Endothelial cell of umbilical vein (primary cell): ENCODE measurements around the gene STON2. TPM values are rescaled to one million over a fixed set of nuclear protein-coding genes. Genes with fewer than 3 reads are reported as not detected.

Source experiments
- BruUV-seq: library from RNA; stranded (reverse); fragments of 400-500 nt; replicated peaks from 2 replicates; lab custom pipeline; 2021; lab: Mats Ljungman, UMichigan
- CTCF ChIA-PET: fragments of 300-600, 350-600 bp; sonication (Branson Sonifier 250); formaldehyde crosslinking; loops from one replicate; lab custom pipeline; 2021; ENCODE audit warnings: antibody characterized with exemption, inconsistent platforms; lab: Charles Lee
- POLR2A ChIA-PET: fragments of 300-600, 350-600 bp; sonication (Branson Sonifier 250); formaldehyde crosslinking; loops from one replicate; lab custom pipeline; 2021; ENCODE audit warnings: antibody characterized with exemption, inconsistent platforms; lab: Charles Lee
- DNase-seq: peaks from one replicate; pipeline ENCODE4 v3.0.0-alpha.2; 2011; ENCODE audit warnings: low read depth, low spot score
- FAIRE-seq: peaks from 2 replicates; lab custom pipeline; 2011; peaks lifted over from hg19 to GRCh38; lab: Jason Lieb, UNC
- H2AFZ ChIP-seq: 2 replicates; pipeline ENCODE4 v1.6.0; 2012; ENCODE audit warnings: low read depth, low read length, control low read depth, inconsistent platforms
- H3K27ac ChIP-seq: 2 replicates; pipeline ENCODE4 v1.5.1; 2011; ENCODE audit warnings: low read depth, mild to moderate bottlenecking, control low read depth, low read length, moderate library complexity; ENCODE audit not compliant: insufficient read depth
- H3K27me3 ChIP-seq, 2 experiments: 2 replicates each; pipeline versions ENCODE4 v1.6.0 to v1.6.1; 2011; ENCODE audit warnings: low read length in 2 of 2, mixed read lengths in 1 of 2; ENCODE audit not compliant: control insufficient read depth in 2 of 2, insufficient read depth in 2 of 2
- H3K36me3 ChIP-seq, 2 experiments: 2 replicates in 1 of 2; 3 replicates in 1 of 2; pipeline ENCODE4 v1.5.1; 2011; ENCODE audit warnings: low read length in 2 of 2, mild to moderate bottlenecking in 1 of 2, moderate library complexity in 1 of 2; ENCODE audit not compliant: control insufficient read depth in 2 of 2, insufficient read depth in 2 of 2; ENCODE audit errors: extremely low read depth in 1 of 2
- H3K4me1 ChIP-seq: 3 replicates; pipeline ENCODE4 v1.5.1; 2011; ENCODE audit warnings: mild to moderate bottlenecking, low read length; ENCODE audit not compliant: control insufficient read depth, insufficient read depth; ENCODE audit errors: extremely low read depth
- H3K4me2 ChIP-seq: 2 replicates; pipeline ENCODE4 v1.6.1; 2011; ENCODE audit warnings: low read length, control low read depth, mixed read lengths; ENCODE audit not compliant: insufficient read depth
- H3K4me3 ChIP-seq, 3 experiments: fragments of 200-600 bp in 1 of 3; sonication (generic), shearing (Covaris generic) in 1 of 3; replicated peaks in 1 of 3; 2 replicates each; pipeline ENCODE4 v1.5.1; 2011 to 2016; ENCODE audit warnings: control low read depth in 3 of 3, low read length in 3 of 3, mild to moderate bottlenecking in 2 of 3, inconsistent platforms in 1 of 3, low read depth in 1 of 3, moderate library complexity in 1 of 3; ENCODE audit not compliant: insufficient read depth in 1 of 3
- H3K79me2 ChIP-seq: 2 replicates; pipeline ENCODE4 v1.6.0; 2012; ENCODE audit warnings: low read length, inconsistent platforms; ENCODE audit not compliant: control insufficient read depth, insufficient read depth
- H3K9ac ChIP-seq: replicated peaks from 2 replicates; pipeline ENCODE3; 2011; ENCODE audit warnings: low read length, control low read depth; ENCODE audit not compliant: insufficient read depth; ENCODE audit errors: extremely low read depth
- H3K9me1 ChIP-seq: replicated peaks from 3 replicates; pipeline ENCODE4 v1.6.0; 2011; ENCODE audit warnings: mild to moderate bottlenecking, low read length; ENCODE audit not compliant: control insufficient read depth, insufficient read depth; ENCODE audit errors: extremely low read depth
- H3K9me3 ChIP-seq: replicated peaks from 2 replicates; pipeline ENCODE4 v1.5.1; 2012; ENCODE audit warnings: low read length, inconsistent platforms; ENCODE audit not compliant: control insufficient read depth, insufficient read depth
- H4K20me1 ChIP-seq: replicated peaks from 2 replicates; pipeline ENCODE3; 2011; ENCODE audit warnings: mild to moderate bottlenecking, low read length; ENCODE audit not compliant: control insufficient read depth, insufficient read depth; ENCODE audit errors: extremely low read depth
- EZH2 ChIP-seq: IDR thresholded peaks from 2 replicates; pipeline ENCODE4 v1.6.1; 2012; ENCODE audit warnings: borderline replicate concordance, low read depth, mild to moderate bottlenecking, moderate library complexity, low read length, inconsistent platforms; ENCODE audit not compliant: severe bottlenecking
- FOS ChIP-seq: IDR thresholded peaks from 2 replicates; pipeline ENCODE4 v1.6.1; 2011; ENCODE audit warnings: mild to moderate bottlenecking, low read length, moderate library complexity, borderline replicate concordance; ENCODE audit not compliant: insufficient read depth
- GATA2 ChIP-seq: IDR thresholded peaks from 2 replicates; pipeline ENCODE4 v1.7.0; 2011; ENCODE audit warnings: low read depth, mild to moderate bottlenecking, moderate library complexity, mixed read lengths, low read length; ENCODE audit not compliant: insufficient read length, insufficient read depth
- JUN ChIP-seq: IDR thresholded peaks from 2 replicates; pipeline ENCODE4 v1.6.1; 2011; ENCODE audit warnings: borderline replicate concordance, low read depth; ENCODE audit not compliant: insufficient read length, insufficient read depth
- MAX ChIP-seq: IDR thresholded peaks from 2 replicates; pipeline ENCODE4 v1.6.1; 2011; ENCODE audit not compliant: insufficient read depth, insufficient read length
- MYC ChIP-seq: IDR thresholded peaks from one replicate; pipeline ENCODE4 v1.6.1; 2011; ENCODE audit warnings: mild to moderate bottlenecking, low read depth, low read length
- POLR2A ChIP-seq: IDR thresholded peaks from 2 replicates; pipeline ENCODE4 v1.6.1; 2012; ENCODE audit warnings: low read depth, mild to moderate bottlenecking, control low read depth, low read length
- POLR2AphosphoS5 ChIP-seq: IDR thresholded peaks from 2 replicates; pipeline ENCODE4 v1.6.1; 2012; ENCODE audit warnings: low read depth, mild to moderate bottlenecking, control low read depth, low read length, moderate library complexity; ENCODE audit not compliant: insufficient read depth
- dilution Hi-C: fragments of 300-500 bp; cut with MboI; formaldehyde crosslinking; loops from one replicate; pipeline ENCODE4 v1.15.0; 2019; ENCODE audit warnings: low sequenced_read_pairs; ENCODE audit not compliant: extremely low pct_ligation_motif_present
- intact Hi-C: fragments of 100-400 bp; cut with micrococcal nuclease; formaldehyde crosslinking; loops from one replicate; pipeline ENCODE4 v1.10.0; 2022
- polyA plus RNA-seq, 4 experiments: library from polyadenylated mRNA; depleted of rRNA in 3 of 4; stranded (reverse) in 3 of 4; unstranded in 1 of 4; fragments of >200 nt; gene quantifications; 2 replicates each; pipeline versions ENCODE4 v1.2.1 to v1.2.3, GENCODE V29; 2011 to 2012; ENCODE audit warnings: missing spikeins in 1 of 4
- total RNA-seq: library from RNA; stranded (reverse); gene quantifications from 2 replicates; pipeline ENCODE4 v1.2.3, GENCODE V29; 2021
- TF ChIP-seq, protein P1 (sequence below), 2 donors: IDR thresholded peaks; 1 replicate in 1 of 2; 2 replicates in 1 of 2; pipeline ENCODE4 v1.5.1; 2011; ENCODE audit warnings: low read length in 2 of 2, mild to moderate bottlenecking in 2 of 2, moderate library complexity in 2 of 2, control low read depth in 1 of 2, inconsistent platforms in 1 of 2, low read depth in 1 of 2; ENCODE audit not compliant: insufficient read depth in 1 of 2; ENCODE audit errors: extremely low read depth in 1 of 2

The STON2 gene
- total and polyA plus RNA-seq, 2 donors (not counting 3 experiments of a cell fraction or from before 2014, with no cell fraction given): not detected

- TF ChIP-seq FOS (no peak), EZH2 (no peak), MYC (no peak), GATA2 (no peak)
- no peak overlapping the region for H3K9ac ChIP-seq
- no peak overlapping the region for H3K4me3 ChIP-seq
- no peak for DNase-seq
- ChIA-PET CTCF (no interaction called here), POLR2A (interaction anchor here (1.2 kb wide), 1 partner anchor 15 kb away, joined by 3 read pairs; no protein-coding TSS in a partner anchor)
- H3K9me1 ChIP-seq: no peaks in the 10 kb centered on the region
- dilution Hi-C loops (no loop called here), intact Hi-C loops (no loop called here)
- BruUV-seq: no TSS peak
- H3K9me3 ChIP-seq: no peaks in the 10 kb centered on the region
- no peaks in the 10 kb centered on the region for H3K79me2 ChIP-seq
- H3K27me3 ChIP-seq: no peaks in the 10 kb centered on the region
- no peaks in the 10 kb centered on the region for H3K36me3 ChIP-seq
- no peak overlapping the region for H2AFZ ChIP-seq
- FAIRE-seq: no peak
- no peaks in the 10 kb centered on the region for H3K4me1 ChIP-seq
- no peak overlapping the region for H3K27ac ChIP-seq
- H3K4me2 ChIP-seq: no peak overlapping the region
- H4K20me1 ChIP-seq: no peaks in the 10 kb centered on the region
Observed at GRCh38 chr14:81234278-81234677, 165.8 kb downstream of the STON2 start.

DNA sequence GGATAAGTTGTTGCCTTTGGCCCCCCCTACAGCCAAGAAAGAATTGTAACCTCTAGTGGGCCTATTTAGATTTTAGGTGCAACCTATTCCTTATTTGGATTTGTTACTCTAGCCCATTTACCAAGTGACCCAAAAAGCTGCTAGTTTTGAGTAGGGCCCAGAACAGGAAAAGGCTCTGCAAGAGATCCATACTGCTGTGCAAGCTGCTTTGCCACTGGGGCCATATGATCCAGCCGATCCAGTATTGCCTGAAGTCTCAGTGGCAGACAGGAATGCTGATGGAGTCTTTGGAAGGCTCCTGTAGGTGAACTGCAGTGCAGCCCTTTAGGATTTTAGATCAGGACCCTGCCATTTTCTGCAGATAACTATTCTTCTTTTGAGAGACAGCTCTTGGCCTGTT, 166.5 kb downstream of the STON2 start:
- Histone ChIP-seq H4K20me1 (no peaks in the 10 kb centered on the region), H3K79me2 (no peaks in the 10 kb centered on the region), H2AFZ (no peak overlapping the region), H3K27ac (no peak overlapping the region), H3K9ac (no peak overlapping the region), H3K36me3 (no peaks in the 10 kb centered on the region), H3K4me1 (no peaks in the 10 kb centered on the region), H3K27me3 (no peaks in the 10 kb centered on the region), H3K4me2 (no peak overlapping the region), H3K9me1 (no peaks in the 10 kb centered on the region), H3K4me3 (no peak overlapping the region), H3K9me3 (no peaks in the 10 kb centered on the region)
- dilution Hi-C loops (no loop called here), intact Hi-C loops (no loop called here)
- CTCF ChIA-PET: no interaction called here
- POLR2A ChIA-PET: interaction anchor here (1.2 kb wide), 1 partner anchor 15 kb away, joined by 3 read pairs; no protein-coding TSS in a partner anchor
- TF ChIP-seq EZH2: no peak
- TF ChIP-seq MAX: no peak
- no peak for TF ChIP-seq POLR2A
- TF ChIP-seq, protein P1, sequence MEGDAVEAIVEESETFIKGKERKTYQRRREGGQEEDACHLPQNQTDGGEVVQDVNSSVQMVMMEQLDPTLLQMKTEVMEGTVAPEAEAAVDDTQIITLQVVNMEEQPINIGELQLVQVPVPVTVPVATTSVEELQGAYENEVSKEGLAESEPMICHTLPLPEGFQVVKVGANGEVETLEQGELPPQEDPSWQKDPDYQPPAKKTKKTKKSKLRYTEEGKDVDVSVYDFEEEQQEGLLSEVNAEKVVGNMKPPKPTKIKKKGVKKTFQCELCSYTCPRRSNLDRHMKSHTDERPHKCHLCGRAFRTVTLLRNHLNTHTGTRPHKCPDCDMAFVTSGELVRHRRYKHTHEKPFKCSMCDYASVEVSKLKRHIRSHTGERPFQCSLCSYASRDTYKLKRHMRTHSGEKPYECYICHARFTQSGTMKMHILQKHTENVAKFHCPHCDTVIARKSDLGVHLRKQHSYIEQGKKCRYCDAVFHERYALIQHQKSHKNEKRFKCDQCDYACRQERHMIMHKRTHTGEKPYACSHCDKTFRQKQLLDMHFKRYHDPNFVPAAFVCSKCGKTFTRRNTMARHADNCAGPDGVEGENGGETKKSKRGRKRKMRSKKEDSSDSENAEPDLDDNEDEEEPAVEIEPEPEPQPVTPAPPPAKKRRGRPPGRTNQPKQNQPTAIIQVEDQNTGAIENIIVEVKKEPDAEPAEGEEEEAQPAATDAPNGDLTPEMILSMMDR (IDR thresholded peaks at IDR 0.05; ENCODE audit: extremely low read depth in 1 of 2, insufficient read depth in 1 of 2, low read depth in 1 of 2, low read length in 2 of 2): no peak
- no peak for TF ChIP-seq JUN
- TF ChIP-seq POLR2AphosphoS5: no peak
- TF ChIP-seq GATA2: no peak
- TF ChIP-seq FOS: no peak
- TF ChIP-seq MYC: no peak
- DNase-seq: no peak
- FAIRE-seq: no peak
- BruUV-seq: no TSS peak
